A549 (cell line): Measurements from ENCODE around the gene NPSR1. TPM values are rescaled to one million over a fixed set of nuclear protein-coding genes. Genes with fewer than 3 reads are reported as not detected.

Experiments used
- ATAC-seq, 2 experiments: fragments of 200-7000 bp in 1 of 2; fragments of >200 bp in 1 of 2; cut with Nextera tagmentation in 1 of 2; cut with Tn5 transposase in 1 of 2; 3 replicates each; pipeline versions ENCODE4 v1.8.0 to v1.9.1; 2018 to 2020; ENCODE audit warnings: mild to moderate bottlenecking in 1 of 2, moderate library complexity in 1 of 2
- CTCF ChIA-PET: fragments of 300-600 bp; sonication (Branson Sonifier 250); formaldehyde crosslinking; extraction: SDS; loops from one replicate; lab custom pipeline; 2021; ENCODE audit warnings: antibody characterized with exemption, inconsistent platforms; lab: Yijun Ruan, JAX
- POLR2A ChIA-PET: fragments of 350-600 bp; formaldehyde crosslinking; extraction: SDS; loops from one replicate; lab custom pipeline; 2021; ENCODE audit warnings: antibody characterized with exemption, inconsistent platforms; lab: Yijun Ruan, JAX
- DNase-seq, 2 experiments: peaks; one replicate each; pipeline versions ENCODE4 v3.0.0 to v3.0.0-alpha.2; 2011 to 2016; ENCODE audit warnings: low read depth in 1 of 2, low spot score in 1 of 2
- FAIRE-seq: peaks from 2 replicates; lab custom pipeline; 2011; peaks lifted over from hg19 to GRCh38; lab: Jason Lieb, UNC
- H3K27ac ChIP-seq, 2 experiments: fragments of >200 bp; sonication (Bioruptor Twin); formaldehyde crosslinking; 3 replicates each; pipeline ENCODE4 v1.5.1; 2016 to 2017
- H3K4me1 ChIP-seq: fragments of >200 bp; sonication (Bioruptor Twin); formaldehyde crosslinking; 3 replicates; pipeline ENCODE4 v1.6.1; 2016
- H3K4me2 ChIP-seq: fragments of >200 bp; sonication (Bioruptor Twin); formaldehyde crosslinking; 3 replicates; pipeline ENCODE4 v1.6.1; 2016
- H3K4me3 ChIP-seq: fragments of >200 bp; sonication (Bioruptor Twin); formaldehyde crosslinking; 3 replicates; pipeline ENCODE4 v1.5.1; 2016
- H3K9me3 ChIP-seq: fragments of >200 bp; sonication (Bioruptor Twin); formaldehyde crosslinking; 3 replicates; pipeline ENCODE4 v1.6.1; 2016
- ATOH8 ChIP-seq: fragments of 250-450 bp; sonication (Bioruptor Pico); IDR thresholded peaks from 2 replicates; pipeline ENCODE4 v1.5.0; 2020; ENCODE audit warnings: low read depth, mild to moderate bottlenecking, moderate library complexity
- CBX2 ChIP-seq: fragments of 200-600 bp; sonication (generic); IDR thresholded peaks from 2 replicates; pipeline ENCODE4 v1.6.1; 2016; ENCODE audit warnings: low read depth, mild to moderate bottlenecking, borderline replicate concordance
- CEBPB ChIP-seq, 2 experiments: fragments of >200 bp in 1 of 2; sonication (Bioruptor Twin) in 1 of 2; formaldehyde crosslinking in 1 of 2; IDR thresholded peaks; 2 replicates each; pipeline ENCODE4 v1.6.1; 2012 to 2016
- CHD2 ChIP-seq: fragments of 150-350 bp; IDR thresholded peaks from 2 replicates; pipeline ENCODE4 v1.6.1; 2014; ENCODE audit warnings: low read length; ENCODE audit not compliant: partially characterized antibody
- EP300 ChIP-seq, 2 experiments: fragments of >200 bp; sonication (Bioruptor Twin); formaldehyde crosslinking; IDR thresholded peaks; 2 replicates in 1 of 2; 3 replicates in 1 of 2; pipeline ENCODE4 v1.6.1; 2016 to 2017
- HDAC2 ChIP-seq: fragments of 200-600 bp; sonication (generic); IDR thresholded peaks from 2 replicates; pipeline ENCODE4 v1.6.1; 2016
- HOXA7 ChIP-seq: fragments of 250-450 bp; sonication (Bioruptor Pico); IDR thresholded peaks from 2 replicates; pipeline ENCODE4 v1.5.0; 2020; ENCODE audit warnings: mild to moderate bottlenecking, moderate library complexity
- JUNB ChIP-seq: fragments of >200 bp; sonication (Bioruptor Twin); formaldehyde crosslinking; IDR thresholded peaks from 2 replicates; pipeline ENCODE4 v1.6.1; 2016
- MAFK ChIP-seq: fragments of 450-650 bp; IDR thresholded peaks from 2 replicates; pipeline ENCODE4 v1.6.1; 2014; ENCODE audit not compliant: partially characterized antibody
- NPAS2 ChIP-seq: fragments of 250-450 bp; sonication (Bioruptor Pico); IDR thresholded peaks from 2 replicates; pipeline ENCODE4 v1.8.0; 2022; ENCODE audit warnings: mild to moderate bottlenecking, moderate library complexity, borderline replicate concordance
- POLR2A ChIP-seq: IDR thresholded peaks from 2 replicates; pipeline ENCODE4 v1.6.1; 2012; ENCODE audit warnings: mild to moderate bottlenecking, low read length
- POLR2AphosphoS2 ChIP-seq: conservative IDR thresholded peaks from 2 replicates; pipeline ENCODE4 v1.6.1; 2012; ENCODE audit warnings: low read length, improper control_type of control experiment, inconsistent platforms
- RAD21 ChIP-seq, 2 experiments: fragments of >200 bp in 1 of 2; sonication (Bioruptor Twin) in 1 of 2; formaldehyde crosslinking in 1 of 2; IDR thresholded peaks in 1 of 2; conservative IDR thresholded peaks in 1 of 2; 2 replicates in 1 of 2; 3 replicates in 1 of 2; pipeline ENCODE4 v1.6.1; 2012 to 2018; ENCODE audit warnings: inconsistent platforms in 1 of 2
- RFX5 ChIP-seq: fragments of 450-650 bp; IDR thresholded peaks from 2 replicates; pipeline ENCODE4 v1.7.1; 2014; ENCODE audit warnings: antibody characterized with exemption, mild to moderate bottlenecking, moderate library complexity
- SREBF2 ChIP-seq: fragments of 450-650 bp; IDR thresholded peaks from 2 replicates; pipeline ENCODE4 v1.6.1; 2014; ENCODE audit warnings: mild to moderate bottlenecking, moderate library complexity
- TFCP2L1 ChIP-seq: fragments of 250-450 bp; sonication (Bioruptor Pico); IDR thresholded peaks from 2 replicates; pipeline ENCODE4 v1.5.0; 2021; ENCODE audit warnings: mild to moderate bottlenecking
- ZNF302 ChIP-seq: fragments of 250-450 bp; sonication (Bioruptor Pico); IDR thresholded peaks from 2 replicates; pipeline ENCODE4 v1.9.0; 2021; ENCODE audit warnings: inconsistent platforms, mild to moderate bottlenecking, moderate library complexity
- ZSCAN20 ChIP-seq: fragments of 250-450 bp; sonication (Bioruptor Pico); IDR thresholded peaks from 2 replicates; pipeline ENCODE4 v1.8.0; 2022; ENCODE audit warnings: mild to moderate bottlenecking, moderate library complexity
- WGBS: methylation state at CpG from one replicate; pipeline ENCODE4 v1.1.6; 2017; ENCODE audit errors: missing lambda C conversion rate; 5-methylcytosine and 5-hydroxymethylcytosine counted together
- polyA minus RNA-seq: library from RNA; depleted of rRNA, polyadenylated mRNA; stranded (reverse); fragments of >200 nt; gene quantifications from 2 replicates; pipeline ENCODE4 v1.2.3, GENCODE V29; 2011; rRNA and poly(A)+ RNA removed
- polyA plus RNA-seq, 4 experiments: library from polyadenylated mRNA; depleted of rRNA in 3 of 4; stranded (reverse); fragments of >200 nt; fragmentation: RNase III in 1 of 4; extraction: RNeasy Plus Mini Kit Qiagen cat#74134 plus additional on column Dnase treatment in 1 of 4; gene quantifications; 2 replicates in 3 of 4; 3 replicates in 1 of 4; pipeline ENCODE4 v1.2.3, GENCODE V29; 2011 to 2017
- TF ChIP-seq, protein P1 (sequence below): IDR thresholded peaks from 2 replicates; pipeline ENCODE4 v1.6.1; 2012
- TF ChIP-seq, protein P2 (sequence below): fragments of >200 bp; sonication (Bioruptor Twin); formaldehyde crosslinking; IDR thresholded peaks from 3 replicates; pipeline ENCODE4 v1.5.1; 2016

NPSR1 gene, protein sequence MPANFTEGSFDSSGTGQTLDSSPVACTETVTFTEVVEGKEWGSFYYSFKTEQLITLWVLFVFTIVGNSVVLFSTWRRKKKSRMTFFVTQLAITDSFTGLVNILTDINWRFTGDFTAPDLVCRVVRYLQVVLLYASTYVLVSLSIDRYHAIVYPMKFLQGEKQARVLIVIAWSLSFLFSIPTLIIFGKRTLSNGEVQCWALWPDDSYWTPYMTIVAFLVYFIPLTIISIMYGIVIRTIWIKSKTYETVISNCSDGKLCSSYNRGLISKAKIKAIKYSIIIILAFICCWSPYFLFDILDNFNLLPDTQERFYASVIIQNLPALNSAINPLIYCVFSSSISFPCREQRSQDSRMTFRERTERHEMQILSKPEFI
- not detected in 2 replicates for polyA plus RNA-seq (2011; rRNA removed)
- polyA plus RNA-seq (2012; cell fraction: cytosol; rRNA removed), result not detected in 2 replicates
- polyA plus RNA-seq (2012; cell fraction: nucleus; rRNA removed), result not detected in 2 replicates
- polyA plus RNA-seq (2017; fragmentation: RNase III; extraction: RNeasy Plus Mini Kit Qiagen cat#74134 plus additional on column Dnase treatment), result not detected in 3 replicates
- not detected in 2 replicates for polyA minus RNA-seq

GRCh38 chr7:34657632-34658268, at the start of gene NPSR1:
Gene NPSR1, plus strand, starts transcription at chr7:34658218. Its CDS starts 195 bp downstream, at chr7:34658413.
- 72% methylated on average over 8 of the region's 8 CpGs for WGBS
- ChIA-PET CTCF (interaction anchor here (1.5 to 4.6 kb wide), 2 partner anchors 18 to 32 kb away, joined by 3 to 12 read pairs; no protein-coding TSS in a partner anchor), POLR2A (no interaction called here)
- no peak within 1 kb of the TSS for H3K27ac ChIP-seq
- ATAC-seq, result no peak
- H3K4me3 ChIP-seq, result no peak within 1 kb of the TSS
- FAIRE-seq, result no peak
- no peaks in the 10 kb centered on the region for H3K9me3 ChIP-seq
- no peak for DNase-seq
- TF ChIP-seq, protein P1, sequence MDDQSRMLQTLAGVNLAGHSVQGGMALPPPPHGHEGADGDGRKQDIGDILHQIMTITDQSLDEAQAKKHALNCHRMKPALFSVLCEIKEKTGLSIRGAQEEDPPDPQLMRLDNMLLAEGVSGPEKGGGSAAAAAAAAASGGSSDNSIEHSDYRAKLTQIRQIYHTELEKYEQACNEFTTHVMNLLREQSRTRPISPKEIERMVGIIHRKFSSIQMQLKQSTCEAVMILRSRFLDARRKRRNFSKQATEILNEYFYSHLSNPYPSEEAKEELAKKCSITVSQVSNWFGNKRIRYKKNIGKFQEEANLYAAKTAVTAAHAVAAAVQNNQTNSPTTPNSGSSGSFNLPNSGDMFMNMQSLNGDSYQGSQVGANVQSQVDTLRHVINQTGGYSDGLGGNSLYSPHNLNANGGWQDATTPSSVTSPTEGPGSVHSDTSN, result no peak
- TF ChIP-seq RAD21 (conservative IDR thresholded peaks at IDR 0.05 in 1 of 2, IDR thresholded peaks at IDR 0.05 in 1 of 2) (no peak), POLR2AphosphoS2 (no peak), JUNB (no peak), ATOH8 (CRISPR knock-in tag) (no peak), POLR2A (no peak), TFCP2L1 (CRISPR knock-in tag) (no peak), NPAS2 (no peak), HDAC2 (no peak), HOXA7 (CRISPR knock-in tag) (no peak), SREBF2 (no peak), ZSCAN20 (CRISPR knock-in tag) (no peak)
- TF ChIP-seq, all 56 proteins: peak for 0
- Histone ChIP-seq H3K4me2 (no peak within 1 kb of the TSS), H3K4me1 (0 out of 3 replicates have a peak, but pooled peaks cover 4% of the 10 kb centered on the region)

GRCh38 chr7:34612661-34613060, 45.4 kb upstream of the NPSR1 start:
- POLR2A ChIA-PET, result no interaction called here
- Histone ChIP-seq H3K9me3 (no peaks in the 10 kb centered on the region), H3K27ac (no peak overlapping the region), H3K4me1 (no peaks in the 10 kb centered on the region), H3K4me2 (no peak overlapping the region), H3K4me3 (no peak overlapping the region)
- no peak for ATAC-seq
- FAIRE-seq, result no peak
- no peak for DNase-seq
- WGBS, result 28% methylated on average over 2 of the region's 2 CpGs
- CTCF ChIA-PET, result no interaction called here
- no peak for TF ChIP-seq POLR2AphosphoS2
- TF ChIP-seq MAFK, result no peak
- no peak for TF ChIP-seq HDAC2
- TF ChIP-seq ZNF302, result no peak
- TF ChIP-seq RFX5, result no peak
- TF ChIP-seq, protein P2, sequence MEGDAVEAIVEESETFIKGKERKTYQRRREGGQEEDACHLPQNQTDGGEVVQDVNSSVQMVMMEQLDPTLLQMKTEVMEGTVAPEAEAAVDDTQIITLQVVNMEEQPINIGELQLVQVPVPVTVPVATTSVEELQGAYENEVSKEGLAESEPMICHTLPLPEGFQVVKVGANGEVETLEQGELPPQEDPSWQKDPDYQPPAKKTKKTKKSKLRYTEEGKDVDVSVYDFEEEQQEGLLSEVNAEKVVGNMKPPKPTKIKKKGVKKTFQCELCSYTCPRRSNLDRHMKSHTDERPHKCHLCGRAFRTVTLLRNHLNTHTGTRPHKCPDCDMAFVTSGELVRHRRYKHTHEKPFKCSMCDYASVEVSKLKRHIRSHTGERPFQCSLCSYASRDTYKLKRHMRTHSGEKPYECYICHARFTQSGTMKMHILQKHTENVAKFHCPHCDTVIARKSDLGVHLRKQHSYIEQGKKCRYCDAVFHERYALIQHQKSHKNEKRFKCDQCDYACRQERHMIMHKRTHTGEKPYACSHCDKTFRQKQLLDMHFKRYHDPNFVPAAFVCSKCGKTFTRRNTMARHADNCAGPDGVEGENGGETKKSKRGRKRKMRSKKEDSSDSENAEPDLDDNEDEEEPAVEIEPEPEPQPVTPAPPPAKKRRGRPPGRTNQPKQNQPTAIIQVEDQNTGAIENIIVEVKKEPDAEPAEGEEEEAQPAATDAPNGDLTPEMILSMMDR, result no peak
- no peak for TF ChIP-seq ATOH8 (CRISPR knock-in tag)
- TF ChIP-seq EP300 (IDR thresholded peaks at IDR 0.05), result no peak
- TF ChIP-seq ZSCAN20 (CRISPR knock-in tag), result no peak
- no peak for TF ChIP-seq SREBF2
- TF ChIP-seq CEBPB (IDR thresholded peaks at IDR 0.05), result no peak
- no peak for TF ChIP-seq CBX2
- TF ChIP-seq CHD2, result no peak
